Common myeloid progenitor, CD34-positive (primary cell): ENCODE results near the gene LRRC4C.

Experiments
- CTCF ChIA-PET: fragments of 350-600 bp; sonication (Branson Sonifier 250); formaldehyde crosslinking; loops from one replicate; lab custom pipeline; 2021; ENCODE audit warnings: antibody characterized with exemption; lab: Charles Lee
- POLR2A ChIA-PET: fragments of 350-600 bp; sonication (Branson Sonifier 250); formaldehyde crosslinking; loops from one replicate; lab custom pipeline; 2021; ENCODE audit warnings: antibody characterized with exemption; lab: Charles Lee
- DNase-seq, 3 donors: peaks; one replicate each; pipeline versions ENCODE4 v3.0.0 to v3.0.0-alpha.2; 2013
- H3K27ac ChIP-seq, 2 experiments: 1 replicate in 1 of 2; 2 replicates in 1 of 2; pipeline ENCODE4 v1.7.0; 2013; ENCODE audit warnings: inconsistent platforms in 2 of 2, low read length in 2 of 2, mild to moderate bottlenecking in 2 of 2, low read depth in 1 of 2, moderate library complexity in 1 of 2; ENCODE audit not compliant: severe bottlenecking in 2 of 2, insufficient read depth in 1 of 2, poor library complexity in 1 of 2
- H3K27me3 ChIP-seq, 5 experiments: replicated peaks in 2 of 5; 1 replicate in 3 of 5; 2 replicates in 2 of 5; pipeline versions ENCODE4 v1.6.1 to v1.7.0; 2013; ENCODE audit warnings: low read length in 4 of 5, mild to moderate bottlenecking in 2 of 5, moderate library complexity in 2 of 5, inconsistent platforms in 1 of 5; ENCODE audit not compliant: insufficient read depth in 5 of 5, control insufficient read depth in 4 of 5
- H3K36me3 ChIP-seq, 4 experiments: 1 replicate in 2 of 4; 2 replicates in 2 of 4; pipeline versions ENCODE4 v1.6.1 to v1.7.0; 2013; ENCODE audit warnings: low read length in 3 of 4, control low read depth in 1 of 4, mild to moderate bottlenecking in 1 of 4; ENCODE audit not compliant: control insufficient read depth in 4 of 4, insufficient read depth in 4 of 4
- H3K4me1 ChIP-seq, 4 experiments: 1 replicate in 3 of 4; 2 replicates in 1 of 4; pipeline versions ENCODE4 v1.6.1 to v1.7.1; 2013; ENCODE audit warnings: low read length in 3 of 4, mild to moderate bottlenecking in 3 of 4, control low read depth in 1 of 4, inconsistent platforms in 1 of 4, moderate library complexity in 1 of 4; ENCODE audit not compliant: control insufficient read depth in 4 of 4, insufficient read depth in 4 of 4; ENCODE audit errors: control extremely low read depth in 1 of 4
- H3K4me3 ChIP-seq, 7 experiments: 1 replicate in 4 of 7; 2 replicates in 3 of 7; pipeline versions ENCODE4 v1.5.1 to v1.7.0; 2013; ENCODE audit warnings: mild to moderate bottlenecking in 7 of 7, low read length in 6 of 7, moderate library complexity in 6 of 7, inconsistent platforms in 2 of 7, low read depth in 2 of 7, control low read depth in 1 of 7; ENCODE audit not compliant: insufficient read depth in 4 of 7, control insufficient read depth in 1 of 7; ENCODE audit errors: extremely low read depth in 1 of 7
- H3K9me3 ChIP-seq, 5 experiments: 1 replicate in 4 of 5; 2 replicates in 1 of 5; pipeline versions ENCODE4 v1.6.1 to v1.7.1; 2013; ENCODE audit warnings: low read length in 4 of 5, mild to moderate bottlenecking in 2 of 5, inconsistent platforms in 1 of 5, low read depth in 1 of 5, moderate library complexity in 1 of 5; ENCODE audit not compliant: control insufficient read depth in 4 of 5, insufficient read depth in 2 of 5; ENCODE audit errors: control extremely low read depth in 1 of 5
- WGBS: methylation state at CpG from one replicate; pipeline ENCODE4 v1.1.5; 2013; ENCODE audit not compliant: insufficient coverage; 5-methylcytosine and 5-hydroxymethylcytosine counted together

Gene LRRC4C

DNA sequence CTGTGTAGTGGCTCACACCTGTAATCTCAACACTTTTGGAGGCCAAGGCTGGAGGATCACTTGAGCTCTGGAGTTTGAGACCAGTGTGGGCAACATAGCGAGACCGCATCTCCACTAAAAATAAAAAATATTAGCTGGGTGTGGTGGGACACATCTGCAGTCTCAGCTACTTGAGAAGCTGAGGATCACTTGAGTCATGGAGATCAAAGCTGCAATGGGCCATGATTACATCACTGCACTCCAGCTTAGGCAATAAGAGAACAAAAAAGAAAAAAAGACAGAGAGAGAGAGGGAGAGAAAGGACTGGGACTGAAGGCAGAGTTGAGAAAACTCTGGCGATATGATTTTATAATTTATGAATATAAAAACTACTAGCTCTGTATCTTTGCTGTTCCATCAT lies 473.1 kb downstream of the LRRC4C start:
- CTCF ChIA-PET, result no interaction called here
- no peaks in the 10 kb centered on the region for H3K4me1 ChIP-seq

GRCh38 chr11:40975076-40975475 lies 484.4 kb downstream of the LRRC4C start:
- peaks cover 0 to 3% (median 0%) of the 10 kb centered on the region in 5 experiments for H3K9me3 ChIP-seq
- no peak overlapping the region for H3K4me3 ChIP-seq
- DNase-seq, result no peak
- ChIA-PET CTCF (no interaction called here), POLR2A (no interaction called here)
- no peaks in the 10 kb centered on the region for H3K27me3 ChIP-seq
- 100% methylated on average over 1 of the region's 2 CpGs for WGBS
- H3K27ac ChIP-seq, result no peak overlapping the region
- H3K36me3 ChIP-seq, result no peaks in the 10 kb centered on the region
- no peaks in the 10 kb centered on the region for H3K4me1 ChIP-seq

More for the DNA sequence above, 473.1 kb downstream of the LRRC4C start:
- POLR2A ChIA-PET, result no interaction called here
- Histone ChIP-seq H3K4me3 (no peak overlapping the region), H3K27ac (no peak overlapping the region), H3K9me3 (no peaks in the 10 kb centered on the region), H3K36me3 (no peaks in the 10 kb centered on the region), H3K27me3 (no peaks in the 10 kb centered on the region)
- DNase-seq, result no peak
- no CpG with 5 or more reads among the region's 3 CpGs for WGBS

DNA sequence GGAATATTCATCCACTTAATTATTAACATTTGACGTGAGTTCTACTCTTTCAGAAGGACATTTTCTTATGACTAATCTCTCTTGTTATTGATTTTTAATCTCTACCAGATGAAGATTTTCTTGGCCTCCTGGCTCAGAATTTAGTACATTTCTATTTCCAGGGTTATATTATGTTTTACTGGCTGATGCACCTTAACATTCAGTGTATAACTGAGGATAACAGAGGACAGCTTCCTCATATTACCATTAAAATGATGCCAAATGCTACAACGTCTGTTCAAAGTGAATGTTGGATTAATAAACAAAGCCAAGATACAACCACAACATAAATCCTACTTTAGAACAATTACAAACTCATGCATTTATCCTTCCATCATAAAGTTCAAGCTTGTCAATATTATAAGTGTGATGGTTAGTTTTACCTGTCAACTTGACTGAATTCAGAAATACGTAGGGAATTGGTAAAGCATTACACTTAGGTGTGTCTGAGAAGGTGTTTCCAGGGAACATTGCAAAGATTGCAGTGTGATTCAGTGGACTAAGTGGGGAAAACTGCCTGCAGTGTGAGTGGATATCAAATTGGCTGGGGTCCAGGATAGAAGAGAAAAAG lies 485.2 kb downstream of the LRRC4C start:
- H3K36me3 ChIP-seq, result no peaks in the 10 kb centered on the region
- ChIA-PET CTCF (no interaction called here), POLR2A (no interaction called here)
- DNase-seq, result no peak
- H3K4me1 ChIP-seq, result no peaks in the 10 kb centered on the region
- WGBS, result 100% methylated on average over 1 of the region's 3 CpGs
- H3K27me3 ChIP-seq, result no peaks in the 10 kb centered on the region
- no peak overlapping the region for H3K4me3 ChIP-seq
- H3K27ac ChIP-seq, result no peak overlapping the region
- peaks cover 0 to 3% (median 0%) of the 10 kb centered on the region in 5 experiments for H3K9me3 ChIP-seq

- H3K4me3 ChIP-seq, result no peak overlapping the region
- no peaks in the 10 kb centered on the region for H3K4me1 ChIP-seq
- no peak overlapping the region for H3K27ac ChIP-seq
- no peaks in the 10 kb centered on the region for H3K36me3 ChIP-seq
- ChIA-PET CTCF (no interaction called here), POLR2A (no interaction called here)
- no peak for DNase-seq
- H3K9me3 ChIP-seq, result no peaks in the 10 kb centered on the region
- H3K27me3 ChIP-seq, result no peaks in the 10 kb centered on the region
Observed at GRCh38 chr11:40958707-40959106, 500.7 kb downstream of the LRRC4C start.

GRCh38 chr11:40952479-40952878 lies 507.0 kb downstream of the LRRC4C start:
- Histone ChIP-seq H3K36me3 (no peaks in the 10 kb centered on the region), H3K9me3 (no peaks in the 10 kb centered on the region), H3K27me3 (no peaks in the 10 kb centered on the region), H3K27ac (no peak overlapping the region), H3K4me1 (no peaks in the 10 kb centered on the region), H3K4me3 (no peak overlapping the region)
- POLR2A ChIA-PET, result no interaction called here
- CTCF ChIA-PET, result no interaction called here
- no CpG with 5 or more reads among the region's 1 CpG for WGBS
- no peak for DNase-seq

GRCh38 chr11:40938002-40938401 lies 521.5 kb downstream of the LRRC4C start:
- H3K4me1 ChIP-seq, result no peaks in the 10 kb centered on the region
- no peaks in the 10 kb centered on the region for H3K27me3 ChIP-seq
- DNase-seq, result no peak
- CTCF ChIA-PET, result no interaction called here
- H3K4me3 ChIP-seq, result no peak overlapping the region
- WGBS, result 93% methylated on average over 3 of the region's 4 CpGs
- H3K27ac ChIP-seq, result no peak overlapping the region
- H3K36me3 ChIP-seq, result no peaks in the 10 kb centered on the region
- no peaks in the 10 kb centered on the region for H3K9me3 ChIP-seq
- POLR2A ChIA-PET, result no interaction called here

DNA sequence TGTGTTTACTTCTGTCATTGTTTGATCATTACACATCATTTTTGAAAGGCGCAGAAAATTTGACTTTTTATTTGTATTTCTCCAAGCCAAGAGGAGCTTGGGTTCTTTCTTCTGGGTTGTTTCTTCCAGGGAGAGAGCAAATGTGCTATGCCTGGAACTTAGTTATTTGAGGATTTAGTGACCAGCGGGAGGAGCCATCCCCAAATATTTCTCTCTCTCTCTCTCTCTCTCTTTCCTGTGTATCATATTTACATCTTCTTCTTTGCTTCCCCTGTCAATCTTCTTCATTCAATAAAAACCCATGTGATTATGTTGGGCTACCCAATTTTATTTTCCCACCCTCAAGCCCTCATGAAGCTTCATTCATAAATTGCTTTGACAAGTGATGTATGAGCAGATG lies 534.5 kb downstream of the LRRC4C start:
- Histone ChIP-seq H3K4me3 (no peak overlapping the region), H3K27me3 (no peaks in the 10 kb centered on the region), H3K4me1 (no peaks in the 10 kb centered on the region), H3K27ac (no peak overlapping the region), H3K9me3 (no peaks in the 10 kb centered on the region), H3K36me3 (no peaks in the 10 kb centered on the region)
- ChIA-PET CTCF (no interaction called here), POLR2A (no interaction called here)
- no CpG with 5 or more reads among the region's 2 CpGs for WGBS
- no peak for DNase-seq
